Measurements from ENCODE around the gene RXRA. TPM values are rescaled to one million over a fixed set of nuclear protein-coding genes. Genes with fewer than 3 reads are reported as not detected.

RXRA gene
- total RNA-seq, 1 donor from 2014 or later: 33.4 TPM

DNA sequence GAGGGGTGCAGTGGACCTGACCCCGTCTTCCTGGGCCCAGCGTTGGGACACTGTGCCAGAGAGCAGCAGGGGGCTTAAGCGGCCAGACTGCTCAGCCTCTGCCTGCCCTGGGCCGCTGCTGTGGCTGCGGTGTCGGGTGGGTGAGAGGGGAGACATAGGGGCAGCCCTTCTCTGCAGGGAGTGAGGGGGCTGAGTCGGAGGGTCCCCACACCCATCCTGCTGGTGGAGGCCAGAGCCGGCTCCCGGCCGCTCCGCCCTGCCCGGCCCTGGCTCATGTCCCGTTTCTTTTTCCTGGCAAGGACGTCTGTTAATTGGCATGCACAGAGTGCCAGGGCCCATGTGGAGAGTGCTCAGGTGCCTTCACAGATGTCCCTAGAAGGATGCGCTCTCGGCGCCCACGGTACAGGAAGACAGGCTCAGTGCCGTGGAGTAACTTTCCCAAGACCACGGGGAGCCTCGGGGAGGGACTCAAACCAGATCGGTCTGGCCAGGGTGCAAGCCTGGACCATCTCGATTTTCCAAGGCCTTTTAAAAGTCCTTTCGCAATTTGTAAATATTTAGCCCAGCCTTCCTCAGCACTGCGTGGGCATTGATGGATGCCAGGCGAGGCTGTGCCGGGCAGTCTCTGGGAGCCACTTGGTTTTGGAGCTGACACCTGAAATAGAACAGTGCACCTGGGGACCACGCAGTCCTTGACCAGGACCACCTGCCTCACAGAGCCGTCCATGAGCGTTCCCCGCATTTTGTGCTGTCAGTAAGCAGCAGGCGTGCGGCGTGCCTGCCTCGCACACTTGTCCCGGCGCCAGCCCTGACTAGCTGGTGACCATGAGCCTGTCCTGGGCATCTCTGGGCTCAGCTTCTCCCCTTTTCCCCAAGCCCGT lies 60.9 kb downstream of the RXRA start:
- FAIRE-seq (no peak), DNase-seq (ENCODE audit: low read depth) (no peak)
- H3K27me3 Mint-ChIP-seq (ENCODE audit: low read depth, unreplicated experiment): no peaks in the 10 kb centered on the region
- no peaks in the 10 kb centered on the region for H3K9me3 Mint-ChIP-seq (ENCODE audit: unreplicated experiment)
- Histone ChIP-seq H4K20me1 (ENCODE audit: insufficient read depth, low read length) (peaks cover 98% of the 10 kb centered on the region), H3K27me3 (ENCODE audit: insufficient read depth, low read length) (no peaks in the 10 kb centered on the region), H3K79me2 (ENCODE audit: insufficient read depth, low read length) (peaks cover 94% of the 10 kb centered on the region), H2AFZ (ENCODE audit: low read depth, low read length) (no peak overlapping the region), H3K9ac (ENCODE audit: low read length) (no peak overlapping the region), H3K27ac (ENCODE audit: low read depth, low read length) (no peak overlapping the region), H3K4me1 (ENCODE audit: insufficient read depth, low read length) (peaks cover 1% of the 10 kb centered on the region), H3K4me3 (ENCODE audit: insufficient read depth, low read depth, low read length) (no peak overlapping the region), H3K9me3 (ENCODE audit: insufficient read depth, low read depth, low read length) (no peaks in the 10 kb centered on the region), H3K36me3 (ENCODE audit: insufficient read depth, low read length) (no peaks in the 10 kb centered on the region), H3K4me2 (ENCODE audit: low read length) (no peak overlapping the region)
- peaks cover 1% of the 10 kb centered on the region for H3K36me3 Mint-ChIP-seq (ENCODE audit: low read depth, unreplicated experiment)
- H3K4me3 Mint-ChIP-seq (ENCODE audit: unreplicated experiment): no peak overlapping the region
- peak overlapping the region; percentile 75 for H3K27ac Mint-ChIP-seq (ENCODE audit: unreplicated experiment)
- peaks cover 5% of the 10 kb centered on the region for H3K4me1 Mint-ChIP-seq (ENCODE audit: low read depth, unreplicated experiment)
- TF ChIP-seq, protein P1, sequence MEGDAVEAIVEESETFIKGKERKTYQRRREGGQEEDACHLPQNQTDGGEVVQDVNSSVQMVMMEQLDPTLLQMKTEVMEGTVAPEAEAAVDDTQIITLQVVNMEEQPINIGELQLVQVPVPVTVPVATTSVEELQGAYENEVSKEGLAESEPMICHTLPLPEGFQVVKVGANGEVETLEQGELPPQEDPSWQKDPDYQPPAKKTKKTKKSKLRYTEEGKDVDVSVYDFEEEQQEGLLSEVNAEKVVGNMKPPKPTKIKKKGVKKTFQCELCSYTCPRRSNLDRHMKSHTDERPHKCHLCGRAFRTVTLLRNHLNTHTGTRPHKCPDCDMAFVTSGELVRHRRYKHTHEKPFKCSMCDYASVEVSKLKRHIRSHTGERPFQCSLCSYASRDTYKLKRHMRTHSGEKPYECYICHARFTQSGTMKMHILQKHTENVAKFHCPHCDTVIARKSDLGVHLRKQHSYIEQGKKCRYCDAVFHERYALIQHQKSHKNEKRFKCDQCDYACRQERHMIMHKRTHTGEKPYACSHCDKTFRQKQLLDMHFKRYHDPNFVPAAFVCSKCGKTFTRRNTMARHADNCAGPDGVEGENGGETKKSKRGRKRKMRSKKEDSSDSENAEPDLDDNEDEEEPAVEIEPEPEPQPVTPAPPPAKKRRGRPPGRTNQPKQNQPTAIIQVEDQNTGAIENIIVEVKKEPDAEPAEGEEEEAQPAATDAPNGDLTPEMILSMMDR (IDR thresholded peaks at IDR 0.05; ENCODE audit: insufficient read depth, low read depth, low read length): no peak

DNA sequence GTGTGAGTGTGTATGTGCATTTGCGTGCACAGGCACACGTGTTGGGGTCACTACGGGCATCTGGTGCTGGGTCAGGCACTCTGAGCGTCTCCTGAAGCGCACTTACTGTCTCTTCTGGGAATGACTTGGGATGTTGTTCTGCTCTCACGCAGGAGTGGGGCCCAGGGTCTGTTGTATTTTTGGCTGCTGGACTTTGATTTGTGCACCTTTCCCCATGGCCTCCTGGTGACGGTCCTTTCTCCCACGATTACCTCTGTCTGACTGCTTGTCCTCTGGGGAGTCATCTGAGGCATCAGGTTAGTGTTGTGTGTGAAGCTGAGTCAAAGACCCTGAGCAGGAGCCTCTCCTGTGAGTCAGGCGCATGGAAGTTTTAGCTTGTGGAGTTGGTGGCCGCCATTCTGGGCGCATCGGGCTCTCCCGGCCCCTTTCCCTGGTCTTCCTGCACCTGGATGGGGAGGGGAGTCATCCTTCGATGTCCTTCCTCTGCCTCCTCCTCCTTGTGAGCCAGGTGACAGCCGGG lies 62.1 kb downstream of the RXRA start:
- H3K27ac Mint-ChIP-seq (ENCODE audit: unreplicated experiment): no peak overlapping the region
- TF ChIP-seq, protein P1 (IDR thresholded peaks at IDR 0.05; ENCODE audit: insufficient read depth, low read depth, low read length): no peak
- TF ChIP-seq EZH2 (IDR thresholded peaks at IDR 0.05; ENCODE audit: insufficient read depth, low read length): no peak
- Histone ChIP-seq H3K4me2 (ENCODE audit: low read length) (no peak overlapping the region), H3K27me3 (ENCODE audit: insufficient read depth, low read length) (no peaks in the 10 kb centered on the region), H4K20me1 (ENCODE audit: insufficient read depth, low read length) (peaks cover 97% of the 10 kb centered on the region), H3K79me2 (ENCODE audit: insufficient read depth, low read length) (peaks cover 92% of the 10 kb centered on the region), H3K27ac (ENCODE audit: low read depth, low read length) (no peak overlapping the region), H3K4me3 (ENCODE audit: insufficient read depth, low read depth, low read length) (no peak overlapping the region), H3K4me1 (ENCODE audit: insufficient read depth, low read length) (no peaks in the 10 kb centered on the region), H2AFZ (ENCODE audit: low read depth, low read length) (no peak overlapping the region), H3K36me3 (ENCODE audit: insufficient read depth, low read length) (no peaks in the 10 kb centered on the region), H3K9ac (ENCODE audit: low read length) (no peak overlapping the region), H3K9me3 (ENCODE audit: insufficient read depth, low read depth, low read length) (no peaks in the 10 kb centered on the region)
- FAIRE-seq: no peak
- H3K27me3 Mint-ChIP-seq (ENCODE audit: low read depth, unreplicated experiment): no peaks in the 10 kb centered on the region
- H3K9me3 Mint-ChIP-seq (ENCODE audit: unreplicated experiment): no peaks in the 10 kb centered on the region
- peaks cover 5% of the 10 kb centered on the region for H3K4me1 Mint-ChIP-seq (ENCODE audit: low read depth, unreplicated experiment)
- peaks cover 1% of the 10 kb centered on the region for H3K36me3 Mint-ChIP-seq (ENCODE audit: low read depth, unreplicated experiment)
- no peak overlapping the region for H3K4me3 Mint-ChIP-seq (ENCODE audit: unreplicated experiment)
- DNase-seq (ENCODE audit: low read depth): no peak

DNA sequence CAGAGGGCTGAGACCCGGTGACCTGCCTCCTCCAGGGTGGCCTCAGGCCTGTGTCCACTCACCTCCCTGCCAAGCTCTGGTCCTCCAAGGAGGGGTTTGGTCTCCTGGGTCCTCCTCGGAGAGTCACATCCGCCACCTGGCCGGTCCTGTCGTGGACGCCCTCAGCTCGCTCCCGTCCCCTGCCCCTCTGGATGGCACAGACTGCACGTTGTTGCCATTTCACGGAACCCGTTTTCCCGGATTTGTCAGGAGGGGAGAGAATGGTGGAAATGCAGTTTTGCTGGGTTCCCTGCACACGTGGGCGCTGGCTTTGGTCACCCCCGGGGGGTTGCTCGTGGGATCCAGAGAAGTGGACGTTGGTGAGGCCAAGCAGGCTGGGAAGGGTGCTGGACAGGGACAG lies 62.7 kb downstream of the RXRA start:
- no peak overlapping the region for H3K27ac ChIP-seq (ENCODE audit: low read depth, low read length)
- Mint-ChIP-seq H3K27ac (ENCODE audit: unreplicated experiment) (no peak overlapping the region), H3K36me3 (ENCODE audit: low read depth, unreplicated experiment) (peaks cover 1% of the 10 kb centered on the region), H3K27me3 (ENCODE audit: low read depth, unreplicated experiment) (no peaks in the 10 kb centered on the region), H3K4me1 (ENCODE audit: low read depth, unreplicated experiment) (peaks cover 5% of the 10 kb centered on the region), H3K9me3 (ENCODE audit: unreplicated experiment) (no peaks in the 10 kb centered on the region), H3K4me3 (ENCODE audit: unreplicated experiment) (no peak overlapping the region)
- TF ChIP-seq, protein P1 (IDR thresholded peaks at IDR 0.05; ENCODE audit: insufficient read depth, low read depth, low read length): no peak
- TF ChIP-seq EZH2 (IDR thresholded peaks at IDR 0.05; ENCODE audit: insufficient read depth, low read length): no peak
- H3K4me3 ChIP-seq (ENCODE audit: insufficient read depth, low read depth, low read length): no peak overlapping the region
- no peaks in the 10 kb centered on the region for H3K36me3 ChIP-seq (ENCODE audit: insufficient read depth, low read length)
- H3K9me3 ChIP-seq (ENCODE audit: insufficient read depth, low read depth, low read length): no peaks in the 10 kb centered on the region
- no peak for FAIRE-seq
- no peaks in the 10 kb centered on the region for H3K4me1 ChIP-seq (ENCODE audit: insufficient read depth, low read length)
- no peak overlapping the region for H2AFZ ChIP-seq (ENCODE audit: low read depth, low read length)
- peaks cover 92% of the 10 kb centered on the region for H3K79me2 ChIP-seq (ENCODE audit: insufficient read depth, low read length)
- no peak overlapping the region for H3K9ac ChIP-seq (ENCODE audit: low read length)
- DNase-seq (ENCODE audit: low read depth): no peak
- H3K4me2 ChIP-seq (ENCODE audit: low read length): no peak overlapping the region
- peaks cover 97% of the 10 kb centered on the region for H4K20me1 ChIP-seq (ENCODE audit: insufficient read depth, low read length)
- H3K27me3 ChIP-seq (ENCODE audit: insufficient read depth, low read length): no peaks in the 10 kb centered on the region

Measured in astrocyte (in vitro differentiated cells and primary cell).